Body of pancreas (tissue), 4 donors: ENCODE measurements around the gene SYNJ2. TPM values are rescaled to one million over a fixed set of nuclear protein-coding genes. Genes with fewer than 3 reads are reported as not detected.

Experiments
- ATAC-seq: fragments of 150-250 bp; one replicate; pipeline ENCODE4 v1.9.1; 2016
- DNase-seq, 4 donors: peaks; one replicate each; pipeline ENCODE4 v3.0.0-alpha.2; 2019
- H3K27ac ChIP-seq, 4 donors: fragments of 200-600 bp; sonication (generic); 1 replicate in 3 of 4; 2 replicates in 1 of 4; pipeline versions ENCODE4 v1.5.1 to v1.6.1; 2016 to 2019; ENCODE audit warnings: mild to moderate bottlenecking in 1 of 4, mixed read lengths in 1 of 4, moderate library complexity in 1 of 4
- H3K27me3 ChIP-seq, 2 donors: fragments of 200-600 bp; sonication (generic); one replicate each; pipeline ENCODE4 v1.6.0; 2016; ENCODE audit warnings: mild to moderate bottlenecking in 1 of 2
- H3K36me3 ChIP-seq, 2 donors: fragments of 200-600 bp; sonication (generic); replicated peaks in 1 of 2; 2 replicates each; pipeline ENCODE4 v1.5.1; 2016; ENCODE audit warnings: low read depth in 2 of 2; ENCODE audit not compliant: insufficient read depth in 1 of 2
- H3K4me1 ChIP-seq: fragments of 200-600 bp; sonication (generic); one replicate; pipeline ENCODE4 v1.6.0; 2016
- H3K4me3 ChIP-seq, 2 donors: fragments of 200-600 bp; sonication (generic); 1 replicate in 1 of 2; 2 replicates in 1 of 2; pipeline ENCODE4 v1.5.1; 2016 to 2019
- H3K9me3 ChIP-seq, 3 donors: fragments of 200-600 bp; sonication (generic); 1 replicate in 2 of 3; 2 replicates in 1 of 3; pipeline ENCODE4 v1.5.1; 2016
- CTCF ChIP-seq, 7 experiments: fragments of 450-650 bp in 4 of 7; fragments of 200-600 bp in 3 of 7; sonication (generic) in 3 of 7; IDR thresholded peaks; one replicate each; pipeline ENCODE4 v1.5.1; 2016 to 2019; ENCODE audit warnings: antibody characterized with exemption in 7 of 7
- POLR2A ChIP-seq, 3 donors: fragments of 450-650 bp; IDR thresholded peaks; one replicate each; pipeline ENCODE4 v1.6.1; 2016; ENCODE audit warnings: antibody characterized with exemption in 3 of 3, mild to moderate bottlenecking in 2 of 3
- WGBS, 2 donors: methylation state at CpG; one replicate each; pipeline ENCODE4 v1.1.5; 2017; 5-methylcytosine and 5-hydroxymethylcytosine counted together
- intact Hi-C: fragments of 100-400 bp; cut with DNase I; formaldehyde crosslinking; loops from one replicate; pipeline ENCODE4 v1.15.1; 2023
- total RNA-seq, 2 donors: library from RNA; depleted of rRNA; stranded (reverse); fragments of >200 nt; gene quantifications; one replicate each; pipeline ENCODE4 v1.1.0, GENCODE V29; 2016

The SYNJ2 gene
- total RNA-seq, 2 donors from 2014 or later, result 12.2 to 14.8 TPM

GRCh38 chr6:158066136-158066781, 84.6 kb downstream of the SYNJ2 start:
- ATAC-seq (no peak), DNase-seq (no peak)
- Histone ChIP-seq H3K36me3 (peaks cover 0 to 11% of the 10 kb centered on the region in 2 donors), H3K9me3 (no peaks in the 10 kb centered on the region), H3K27me3 (no peaks in the 10 kb centered on the region), H3K4me3 (no peak overlapping the region), H3K4me1 (peaks cover 15% of the 10 kb centered on the region), H3K27ac (no peak overlapping the region)
- WGBS, 2 donors, result 90 to 94% methylated on average over 22 to 23 of the region's 23 CpGs
- intact Hi-C loops, result no loop called here
- TF ChIP-seq POLR2A (IDR thresholded peaks at IDR 0.05), result no peak
- no peak for TF ChIP-seq CTCF (IDR thresholded peaks at IDR 0.05)

DNA sequence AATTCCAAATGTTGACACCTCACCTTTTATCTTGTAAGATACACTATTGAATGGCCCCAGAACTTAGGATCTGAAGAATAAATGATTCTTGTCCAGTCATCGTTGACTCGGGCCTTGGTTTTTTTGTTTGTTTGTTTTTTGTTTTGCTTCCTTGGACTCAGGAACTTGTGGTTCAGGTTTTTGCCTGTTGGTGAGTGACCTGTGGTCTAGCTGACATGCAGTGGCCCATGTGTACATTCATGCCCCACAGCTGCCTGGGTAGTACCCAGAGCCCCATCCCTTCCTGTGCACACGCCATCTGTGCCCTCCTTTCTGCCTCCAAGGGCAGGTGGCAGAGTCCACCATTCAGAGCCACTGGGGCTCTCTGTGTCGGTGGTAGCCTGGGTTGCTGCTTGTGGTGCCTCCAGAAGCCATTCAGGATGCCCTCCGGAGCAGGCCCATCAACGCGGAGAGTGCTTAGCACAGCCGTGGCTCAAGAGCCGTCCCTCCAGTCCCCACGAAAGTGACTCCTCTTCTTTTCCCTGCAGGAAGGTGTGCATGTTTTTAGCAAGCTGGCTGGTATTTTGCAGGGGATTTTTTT, 85.9 kb downstream of the SYNJ2 start:
- 86 to 90% methylated on average over 8 to 10 of the region's 10 CpGs for WGBS, 2 donors
- DNase-seq, result no peak
- Histone ChIP-seq H3K36me3 (peaks cover 0 to 11% of the 10 kb centered on the region in 2 donors), H3K9me3 (no peaks in the 10 kb centered on the region), H3K4me1 (peaks cover 9% of the 10 kb centered on the region), H3K27ac (no peak overlapping the region), H3K27me3 (no peaks in the 10 kb centered on the region), H3K4me3 (no peak overlapping the region)
- no peak for TF ChIP-seq CTCF (IDR thresholded peaks at IDR 0.05)
- no peak for TF ChIP-seq POLR2A (IDR thresholded peaks at IDR 0.05)
- no peak for ATAC-seq
- intact Hi-C loops, result no loop called here

DNA sequence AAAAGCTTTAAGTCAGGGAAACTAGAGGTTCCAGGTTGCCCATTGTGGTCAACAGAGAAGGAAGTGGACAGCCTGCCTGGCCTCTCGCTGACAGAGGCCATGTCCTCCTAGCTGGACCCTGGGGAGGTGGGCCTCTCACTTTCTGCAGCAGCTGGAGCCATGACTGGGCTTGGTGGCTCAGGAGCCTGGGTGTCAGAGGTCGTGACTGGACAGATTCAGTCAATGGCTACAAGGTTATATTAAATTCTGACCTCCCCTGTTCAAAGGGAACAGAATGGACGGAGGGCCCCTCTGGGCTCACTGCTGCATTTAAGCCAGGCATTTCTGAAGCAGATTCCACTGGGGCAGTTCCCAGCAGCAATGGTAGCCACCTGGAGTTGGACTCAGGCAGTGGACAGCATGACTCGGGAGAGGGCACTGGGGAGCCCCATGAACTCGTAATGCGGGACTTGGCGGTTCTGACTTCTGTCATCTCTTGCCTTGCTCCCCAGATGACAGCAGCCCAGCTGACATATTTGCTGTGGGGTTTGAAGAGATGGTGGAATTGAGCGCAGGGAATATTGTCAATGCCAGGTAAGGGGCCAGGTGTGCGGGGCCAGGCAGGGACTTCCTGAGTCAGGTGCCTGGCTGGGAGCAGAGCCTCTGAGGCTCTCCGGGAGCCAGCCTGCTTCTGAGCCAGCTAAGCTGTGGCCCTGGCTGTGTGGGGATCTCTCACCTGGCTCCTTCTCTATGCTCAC, 86.7 kb downstream of the SYNJ2 start:
- Histone ChIP-seq H3K4me1 (peaks cover 9% of the 10 kb centered on the region), H3K27ac (peak overlapping the region in 3 of 4 donors; percentile 47 to 72 (median 53)), H3K36me3 (peaks cover 0 to 11% of the 10 kb centered on the region in 2 donors), H3K9me3 (no peaks in the 10 kb centered on the region), H3K4me3 (no peak overlapping the region), H3K27me3 (no peaks in the 10 kb centered on the region)
- no peak for ATAC-seq
- no peak for DNase-seq
- TF ChIP-seq CTCF (IDR thresholded peaks at IDR 0.05), result no peak
- no peak for TF ChIP-seq POLR2A (IDR thresholded peaks at IDR 0.05)
- 84 to 90% methylated on average over 7 to 10 of the region's 10 CpGs for WGBS, 2 donors
- intact Hi-C loops, result no loop called here

DNA sequence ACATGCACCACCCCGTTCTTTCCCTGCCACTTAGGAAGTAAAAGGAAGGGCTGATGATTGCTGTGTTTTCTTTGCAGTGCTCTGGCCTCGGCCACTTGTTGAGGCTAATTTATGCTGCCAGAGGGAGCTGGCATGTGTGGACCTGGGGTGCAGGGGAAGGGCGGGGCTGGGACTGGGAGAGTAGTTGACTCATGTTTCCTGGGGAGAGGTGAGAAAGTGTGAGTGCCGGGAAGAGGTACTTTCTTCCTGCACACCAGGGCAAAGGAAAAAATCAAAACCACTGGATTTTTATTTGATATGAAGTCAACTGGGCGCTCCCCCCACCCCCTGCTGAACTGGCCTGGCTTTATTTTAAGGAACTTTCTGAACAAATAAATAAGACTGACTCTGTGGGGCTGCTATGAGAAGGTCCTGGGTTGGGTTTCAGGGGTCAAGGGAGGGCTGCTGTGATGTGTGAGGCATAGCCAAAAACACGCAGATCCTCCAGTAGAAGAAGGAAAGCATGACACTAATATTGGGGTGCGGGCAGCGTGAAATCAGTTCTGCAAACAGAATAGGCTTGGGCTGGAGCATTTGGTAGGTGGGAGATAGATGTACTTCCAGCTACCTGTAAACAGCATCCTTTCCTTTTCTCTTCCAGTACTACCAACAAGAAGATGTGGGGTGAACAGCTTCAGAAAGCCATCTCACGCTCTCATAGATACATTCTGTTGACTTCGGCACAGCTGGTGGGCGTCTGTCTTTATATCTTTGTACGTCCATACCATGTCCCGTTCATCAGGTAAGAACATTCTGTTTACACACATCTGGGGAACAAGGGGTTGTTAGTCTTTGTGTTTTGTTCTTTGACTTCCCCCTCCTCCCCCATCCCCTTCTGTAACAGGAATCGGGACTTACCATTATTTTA, 87.5 kb downstream of the SYNJ2 start:
- 75 to 76% methylated on average over 14 of the region's 14 CpGs for WGBS, 2 donors
- H3K36me3 ChIP-seq, result peaks cover 0 to 11% of the 10 kb centered on the region in 2 donors
- peak overlapping the region in 3 of 4 donors; percentile 47 to 72 (median 53) for H3K27ac ChIP-seq
- ATAC-seq (peak; percentile 57), DNase-seq (peak in 3 of 4 donors; percentile 38 to 78 (median 59))
- intact Hi-C loops, result no loop called here
- H3K4me1 ChIP-seq, result peaks cover 9% of the 10 kb centered on the region
- H3K9me3 ChIP-seq, result no peaks in the 10 kb centered on the region
- H3K4me3 ChIP-seq, result no peak overlapping the region
- H3K27me3 ChIP-seq, result no peaks in the 10 kb centered on the region
- TF ChIP-seq POLR2A (IDR thresholded peaks at IDR 0.05) (no peak), CTCF (IDR thresholded peaks at IDR 0.05) (no peak)
